HG02938 (cell line): ENCODE measurements around the gene MAP3K2.

ENCODE experiments used
- ATAC-seq: cut with Tn5 transposase; IDR thresholded peaks from one replicate; pipeline ENCODE4 v1.9.1; 2021; ENCODE audit warnings: mild to moderate bottlenecking, moderate library complexity; ENCODE audit not compliant: unreplicated experiment

MAP3K2 gene

GRCh38 chr2:127386764-127387654 is 766 bp downstream of the MAP3K2 start:
- peak; percentile 60 for ATAC-seq

- ATAC-seq = no peak
Measured at GRCh38 chr2:127386246-127386645, 1.5 kb downstream of the MAP3K2 start.

GRCh38 chr2:127384529-127384928 is 3.2 kb downstream of the MAP3K2 start:
- ATAC-seq = no peak

- ATAC-seq = no peak
Measured at GRCh38 chr2:127382831-127383230, 4.9 kb downstream of the MAP3K2 start.

GRCh38 chr2:127381762-127382161 is 6.0 kb downstream of the MAP3K2 start:
- no peak for ATAC-seq

GRCh38 chr2:127379712-127380355 is 7.9 kb downstream of the MAP3K2 start:
- no peak for ATAC-seq

GRCh38 chr2:127378720-127379119 is 9.1 kb downstream of the MAP3K2 start:
- no peak for ATAC-seq

GRCh38 chr2:127377262-127377661 is 10.5 kb downstream of the MAP3K2 start:
- no peak for ATAC-seq

GRCh38 chr2:127376257-127376656 is 11.5 kb downstream of the MAP3K2 start:
- no peak for ATAC-seq

- ATAC-seq = no peak
Measured at GRCh38 chr2:127373362-127374083, 14.3 kb downstream of the MAP3K2 start.

- no peak for ATAC-seq
Measured at GRCh38 chr2:127371037-127371436, 16.7 kb downstream of the MAP3K2 start.

GRCh38 chr2:127370010-127370409 is 17.8 kb downstream of the MAP3K2 start:
- ATAC-seq = no peak

- ATAC-seq = no peak
Measured at GRCh38 chr2:127365211-127365643, 22.5 kb downstream of the MAP3K2 start.

GRCh38 chr2:127362971-127363370 is 24.8 kb downstream of the MAP3K2 start:
- no peak for ATAC-seq

- ATAC-seq = no peak
Measured at GRCh38 chr2:127361929-127362885, 25.6 kb downstream of the MAP3K2 start.

GRCh38 chr2:127360242-127360641 is 27.5 kb downstream of the MAP3K2 start:
- ATAC-seq = no peak

GRCh38 chr2:127359520-127359919 is 28.3 kb downstream of the MAP3K2 start:
- no peak for ATAC-seq

- ATAC-seq = no peak
Measured at GRCh38 chr2:127358971-127359370, 28.8 kb downstream of the MAP3K2 start.

GRCh38 chr2:127358044-127358443 is 29.7 kb downstream of the MAP3K2 start:
- no peak for ATAC-seq

- ATAC-seq = no peak
Measured at GRCh38 chr2:127357591-127357990, 30.2 kb downstream of the MAP3K2 start.
